OCI-LY1 (cell line): ENCODE data around the gene JAKMIP3.

Source experiments
- EZH2 ChIP-seq: fragments of 200-600 bp; sonication (generic), shearing (Covaris generic); IDR thresholded peaks from 2 replicates; pipeline ENCODE4 v1.8.0; 2017; ENCODE audit warnings: borderline replicate concordance, mixed run types, mild to moderate bottlenecking, antibody characterized with exemption, low read length, moderate library complexity, mixed read lengths
- TF ChIP-seq, protein P1 (sequence below): fragments of 200-600 bp; sonication (generic), shearing (Covaris generic); IDR thresholded peaks from 2 replicates; pipeline ENCODE4 v1.5.1; 2017; ENCODE audit warnings: mild to moderate bottlenecking, antibody characterized with exemption, low read length, moderate library complexity, mixed read lengths

DNA sequence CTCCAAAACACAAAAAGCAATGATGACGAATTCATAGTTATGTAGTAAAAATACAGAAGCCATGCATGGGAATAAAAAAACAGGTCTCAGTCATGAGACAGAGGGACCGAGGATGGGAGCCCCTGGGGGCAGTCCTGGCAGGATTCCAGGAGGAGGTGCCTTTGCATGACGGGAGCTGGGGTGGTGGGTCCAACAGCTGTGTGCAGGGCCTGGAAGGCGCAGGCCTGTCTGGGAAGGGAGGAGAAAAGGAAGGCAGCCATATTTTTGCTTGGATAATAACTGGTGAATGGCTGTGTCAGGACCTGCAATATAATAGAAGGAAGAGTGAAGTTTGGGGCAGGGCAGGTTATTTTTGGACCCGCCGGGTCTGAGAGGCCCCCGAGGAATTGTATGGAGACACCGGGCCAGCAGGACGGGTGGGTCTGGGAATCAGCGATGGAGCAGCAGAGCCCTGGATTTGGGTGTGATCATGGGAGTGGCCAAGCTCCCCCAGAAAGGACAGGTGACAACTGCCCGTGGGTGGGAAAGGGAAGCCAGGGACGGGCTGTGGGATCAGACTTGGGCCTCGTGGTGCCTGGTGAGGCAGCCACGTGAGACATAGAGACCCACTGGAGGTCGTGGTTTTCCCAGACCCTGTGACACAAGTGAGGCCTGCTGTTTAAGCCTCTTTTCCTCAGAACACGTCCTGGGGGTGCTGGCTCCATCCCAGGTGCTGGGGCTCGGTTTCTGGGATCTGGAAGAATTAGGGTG, 2.9 kb upstream of the JAKMIP3 start:
- TF ChIP-seq, protein P1, sequence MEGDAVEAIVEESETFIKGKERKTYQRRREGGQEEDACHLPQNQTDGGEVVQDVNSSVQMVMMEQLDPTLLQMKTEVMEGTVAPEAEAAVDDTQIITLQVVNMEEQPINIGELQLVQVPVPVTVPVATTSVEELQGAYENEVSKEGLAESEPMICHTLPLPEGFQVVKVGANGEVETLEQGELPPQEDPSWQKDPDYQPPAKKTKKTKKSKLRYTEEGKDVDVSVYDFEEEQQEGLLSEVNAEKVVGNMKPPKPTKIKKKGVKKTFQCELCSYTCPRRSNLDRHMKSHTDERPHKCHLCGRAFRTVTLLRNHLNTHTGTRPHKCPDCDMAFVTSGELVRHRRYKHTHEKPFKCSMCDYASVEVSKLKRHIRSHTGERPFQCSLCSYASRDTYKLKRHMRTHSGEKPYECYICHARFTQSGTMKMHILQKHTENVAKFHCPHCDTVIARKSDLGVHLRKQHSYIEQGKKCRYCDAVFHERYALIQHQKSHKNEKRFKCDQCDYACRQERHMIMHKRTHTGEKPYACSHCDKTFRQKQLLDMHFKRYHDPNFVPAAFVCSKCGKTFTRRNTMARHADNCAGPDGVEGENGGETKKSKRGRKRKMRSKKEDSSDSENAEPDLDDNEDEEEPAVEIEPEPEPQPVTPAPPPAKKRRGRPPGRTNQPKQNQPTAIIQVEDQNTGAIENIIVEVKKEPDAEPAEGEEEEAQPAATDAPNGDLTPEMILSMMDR: no peak
- no peak for TF ChIP-seq EZH2
